GM12801 (cell line): ENCODE results near the gene TMEM63A.

Source experiments
- CTCF ChIP-seq: IDR thresholded peaks from one replicate; pipeline ENCODE4 v1.5.1; 2011; ENCODE audit warnings: control low read depth; ENCODE audit not compliant: insufficient read length; ENCODE audit errors: extremely low read depth

Gene TMEM63A

GRCh38 chr1:225886159-225887029 is 4.2 kb upstream of the TMEM63A start:
- no peak for TF ChIP-seq CTCF

GRCh38 chr1:225885336-225885735 is 3.2 kb upstream of the TMEM63A start:
- TF ChIP-seq CTCF, result no peak

- no peak for TF ChIP-seq CTCF
These were observed 1.6 kb upstream of the TMEM63A start for GRCh38 chr1:225883616-225884265.

GRCh38 chr1:225882694-225883615 is 775 bp upstream of the TMEM63A start:
- TF ChIP-seq CTCF, result no peak

- no peak for TF ChIP-seq CTCF
These were observed 860 bp downstream of the TMEM63A start for GRCh38 chr1:225881081-225881958.

GRCh38 chr1:225880636-225881035 is 1.5 kb downstream of the TMEM63A start:
- no peak for TF ChIP-seq CTCF
